Urothelium cell line (cell line): ENCODE data around the gene RASA3.
A peak's percentile ranks its signal among the peaks of the same experiment; 100 is the strongest.

Experiments
- DNase-seq: peaks from one replicate; pipeline ENCODE4 v3.0.0; 2011; ENCODE audit warnings: low spot score, mixed read lengths
- FAIRE-seq: peaks from 2 replicates; lab custom pipeline; 2011; peaks lifted over from hg19 to GRCh38; lab: Jason Lieb, UNC

Gene RASA3

GRCh38 chr13:113974304-113975281 lies 157.8 kb downstream of the RASA3 start:
- no peak for DNase-seq
- peak; percentile 69 for FAIRE-seq

GRCh38 chr13:113973218-113974164 lies 158.9 kb downstream of the RASA3 start, which contains the start of gene C13orf46:
TSS of gene C13orf46 (minus strand) at chr13:113974076. CDS start at chr13:113973997, 79 bp downstream.
- no peak for DNase-seq
- FAIRE-seq, result no peak

GRCh38 chr13:113972451-113973217 lies 159.8 kb downstream of the RASA3 start:
- DNase-seq, result no peak
- FAIRE-seq, result no peak

GRCh38 chr13:113971471-113972231 lies 160.8 kb downstream of the RASA3 start:
- FAIRE-seq (no peak), DNase-seq (no peak)

- FAIRE-seq, result peak; percentile 80
Observed at GRCh38 chr13:113970810-113971470, 161.5 kb downstream of the RASA3 start.

GRCh38 chr13:113969973-113970611 lies 162.3 kb downstream of the RASA3 start:
- FAIRE-seq (no peak), DNase-seq (no peak)

More at GRCh38 chr13:113970810-113971470, 161.5 kb downstream of the RASA3 start:
- peak; percentile 52 for DNase-seq

GRCh38 chr13:113969311-113969972 lies 163.0 kb downstream of the RASA3 start:
- DNase-seq (no peak), FAIRE-seq (no peak)

- FAIRE-seq, result no peak
- no peak for DNase-seq
Observed at GRCh38 chr13:113968463-113969310, 163.7 kb downstream of the RASA3 start.

- FAIRE-seq (no peak), DNase-seq (no peak)
Observed at GRCh38 chr13:113967729-113968462, 164.5 kb downstream of the RASA3 start.

- DNase-seq, result no peak
- no peak for FAIRE-seq
Observed at GRCh38 chr13:113967206-113967720, 165.2 kb downstream of the RASA3 start.

GRCh38 chr13:113965968-113966884 lies 166.2 kb downstream of the RASA3 start:
- DNase-seq, result no peak
- FAIRE-seq, result no peak

- DNase-seq (no peak), FAIRE-seq (no peak)
Observed at GRCh38 chr13:113965383-113965874, 167.0 kb downstream of the RASA3 start.

GRCh38 chr13:113964251-113964995 lies 168.0 kb downstream of the RASA3 start:
- FAIRE-seq (no peak), DNase-seq (no peak)

- no peak for DNase-seq
- FAIRE-seq, result no peak
Observed at GRCh38 chr13:113963376-113963775, 169.0 kb downstream of the RASA3 start.
